Uterus (tissue), 4 donors: ENCODE results near the gene GCDH. TPM values are rescaled to one million over a fixed set of nuclear protein-coding genes. Genes with fewer than 3 reads are reported as not detected.

Experiments
- DNase-seq, 2 donors: peaks; one replicate each; pipeline ENCODE4 v3.0.0-alpha.2; 2019 to 2020
- H3K27ac ChIP-seq, 2 donors: fragments of 200-600 bp; sonication (generic); 1 replicate in 1 of 2; 2 replicates in 1 of 2; pipeline ENCODE4 v1.5.1; 2016 to 2018
- H3K27me3 ChIP-seq, 2 donors: fragments of 200-600 bp; sonication (generic); one replicate each; pipeline ENCODE4 v1.5.1; 2018 to 2019; ENCODE audit warnings: control low read depth in 1 of 2
- H3K36me3 ChIP-seq, 2 donors: fragments of 200-600 bp; sonication (generic); one replicate each; pipeline ENCODE4 v1.5.1; 2019; ENCODE audit warnings: control low read depth in 1 of 2
- H3K4me1 ChIP-seq, 2 donors: fragments of 200-600 bp; sonication (generic); one replicate each; pipeline ENCODE4 v1.5.1; 2018 to 2019; ENCODE audit warnings: control low read depth in 1 of 2
- H3K4me3 ChIP-seq, 2 donors: fragments of 200-600 bp; sonication (generic); 1 replicate in 1 of 2; 2 replicates in 1 of 2; pipeline ENCODE4 v1.5.1; 2018 to 2019; ENCODE audit warnings: mild to moderate bottlenecking in 1 of 2
- H3K9me3 ChIP-seq, 2 donors: fragments of 200-600 bp; sonication (generic); one replicate each; pipeline ENCODE4 v1.5.1; 2019; ENCODE audit warnings: control low read depth in 1 of 2
- POLR2A ChIP-seq, 2 donors: fragments of 450-650 bp; IDR thresholded peaks; one replicate each; pipeline ENCODE4 v1.6.1; 2016; ENCODE audit warnings: antibody characterized with exemption in 2 of 2, mild to moderate bottlenecking in 1 of 2, moderate library complexity in 1 of 2
- intact Hi-C: fragments of 100-400 bp; cut with DNase I; formaldehyde crosslinking; loops from one replicate; pipeline ENCODE4 v1.15.1; 2023; ENCODE audit warnings: low total_unique reads
- total RNA-seq, 4 donors: library from RNA; depleted of rRNA in 3 of 4; stranded (reverse); fragments of >200 nt in 3 of 4; gene quantifications; one replicate each; pipeline versions ENCODE4 v1.1.0 to v1.2.4, GENCODE V29; 2014 to 2023
- TF ChIP-seq, protein P1 (sequence below), 4 experiments: fragments of 200-600 bp in 2 of 4; fragments of 450-650 bp in 2 of 4; sonication (generic) in 2 of 4; IDR thresholded peaks; one replicate each; pipeline ENCODE4 v1.5.1; 2016 to 2019; ENCODE audit warnings: antibody characterized with exemption in 4 of 4, mild to moderate bottlenecking in 2 of 4, moderate library complexity in 1 of 4
- donor health status: DM: yes; HTN: yes; CAD: no.

GCDH gene
- total RNA-seq, 4 donors from 2014 or later, result 6.8 to 47.9 (median 18.2) TPM

DNA sequence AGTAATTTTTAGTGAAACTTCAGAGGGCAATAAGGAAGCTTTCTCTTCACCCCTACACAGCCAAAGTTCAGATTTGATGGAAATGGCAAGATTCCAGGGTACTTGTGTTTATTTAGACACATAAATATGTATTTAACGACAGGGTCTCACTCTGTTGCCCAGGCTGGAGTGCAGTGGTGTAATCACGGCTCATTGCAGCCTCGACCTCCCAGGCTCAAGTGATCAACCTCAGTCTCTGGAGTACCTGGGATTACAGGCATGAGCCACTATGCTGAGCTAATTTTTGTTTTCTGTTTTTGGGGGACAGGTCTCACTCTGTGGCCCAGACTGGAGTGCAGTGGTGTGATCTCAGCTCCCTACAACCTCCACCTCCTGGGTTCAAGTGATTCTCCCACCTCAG lies 30.1 kb downstream of the GCDH start:
- TF ChIP-seq, protein P1, sequence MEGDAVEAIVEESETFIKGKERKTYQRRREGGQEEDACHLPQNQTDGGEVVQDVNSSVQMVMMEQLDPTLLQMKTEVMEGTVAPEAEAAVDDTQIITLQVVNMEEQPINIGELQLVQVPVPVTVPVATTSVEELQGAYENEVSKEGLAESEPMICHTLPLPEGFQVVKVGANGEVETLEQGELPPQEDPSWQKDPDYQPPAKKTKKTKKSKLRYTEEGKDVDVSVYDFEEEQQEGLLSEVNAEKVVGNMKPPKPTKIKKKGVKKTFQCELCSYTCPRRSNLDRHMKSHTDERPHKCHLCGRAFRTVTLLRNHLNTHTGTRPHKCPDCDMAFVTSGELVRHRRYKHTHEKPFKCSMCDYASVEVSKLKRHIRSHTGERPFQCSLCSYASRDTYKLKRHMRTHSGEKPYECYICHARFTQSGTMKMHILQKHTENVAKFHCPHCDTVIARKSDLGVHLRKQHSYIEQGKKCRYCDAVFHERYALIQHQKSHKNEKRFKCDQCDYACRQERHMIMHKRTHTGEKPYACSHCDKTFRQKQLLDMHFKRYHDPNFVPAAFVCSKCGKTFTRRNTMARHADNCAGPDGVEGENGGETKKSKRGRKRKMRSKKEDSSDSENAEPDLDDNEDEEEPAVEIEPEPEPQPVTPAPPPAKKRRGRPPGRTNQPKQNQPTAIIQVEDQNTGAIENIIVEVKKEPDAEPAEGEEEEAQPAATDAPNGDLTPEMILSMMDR (IDR thresholded peaks at IDR 0.05), result no peak
- TF ChIP-seq POLR2A (IDR thresholded peaks at IDR 0.05), result no peak
- intact Hi-C loops, result no loop called here
- Histone ChIP-seq H3K27me3 (no peaks in the 10 kb centered on the region), H3K27ac (no peak overlapping the region), H3K4me1 (no peaks in the 10 kb centered on the region), H3K4me3 (no peak overlapping the region), H3K36me3 (no peaks in the 10 kb centered on the region), H3K9me3 (no peaks in the 10 kb centered on the region)
- DNase-seq, result no peak

GRCh38 chr19:12922959-12923358 lies 32.0 kb downstream of the GCDH start:
- H3K4me1 ChIP-seq, result no peaks in the 10 kb centered on the region
- H3K9me3 ChIP-seq, result no peaks in the 10 kb centered on the region
- TF ChIP-seq, protein P1 (IDR thresholded peaks at IDR 0.05), result no peak
- TF ChIP-seq POLR2A (IDR thresholded peaks at IDR 0.05), result no peak
- no peak overlapping the region for H3K4me3 ChIP-seq
- H3K27ac ChIP-seq, result no peak overlapping the region
- no peak for DNase-seq
- intact Hi-C loops, result no loop called here
- no peaks in the 10 kb centered on the region for H3K36me3 ChIP-seq
- no peaks in the 10 kb centered on the region for H3K27me3 ChIP-seq

DNA sequence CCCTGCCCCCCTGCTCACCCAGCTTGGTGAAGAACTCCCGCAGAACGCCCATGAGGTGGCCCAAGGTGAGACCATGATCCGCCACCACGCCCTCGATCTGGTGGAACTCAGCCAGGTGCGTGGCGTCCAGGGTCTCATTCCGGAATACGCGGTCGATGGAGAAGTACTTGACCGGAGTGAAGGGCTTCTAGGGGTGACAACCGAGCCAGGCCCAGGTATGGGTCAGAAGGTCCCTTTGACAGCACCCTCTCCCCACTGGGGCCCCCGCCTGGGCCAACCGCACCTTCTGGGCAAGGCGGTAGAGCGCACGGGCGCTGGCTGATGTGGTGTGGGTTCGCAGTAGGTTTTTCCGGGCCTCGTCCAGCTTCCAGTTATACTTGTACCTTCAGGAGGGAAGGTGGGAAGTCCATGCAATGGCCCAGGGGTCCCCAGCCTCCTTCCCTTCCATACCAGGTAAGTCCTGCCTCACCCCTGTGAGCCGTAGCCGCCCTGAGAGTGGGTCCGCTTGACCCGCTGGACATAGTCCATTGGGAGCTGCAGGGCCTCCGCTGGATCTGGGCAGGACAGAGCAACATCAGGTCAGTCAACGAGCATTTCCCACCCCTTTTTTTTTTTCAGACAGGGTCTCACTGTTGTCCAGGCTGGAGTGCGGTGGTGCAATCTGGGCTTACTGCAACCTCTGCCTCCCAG lies 33.8 kb downstream of the GCDH start:
- Histone ChIP-seq H3K4me1 (no peaks in the 10 kb centered on the region), H3K9me3 (no peaks in the 10 kb centered on the region), H3K27me3 (no peaks in the 10 kb centered on the region), H3K27ac (no peak overlapping the region), H3K36me3 (no peaks in the 10 kb centered on the region), H3K4me3 (no peak overlapping the region)
- no peak for TF ChIP-seq POLR2A (IDR thresholded peaks at IDR 0.05)
- TF ChIP-seq, protein P1 (IDR thresholded peaks at IDR 0.05), result no peak
- DNase-seq, result no peak
- intact Hi-C loops, result no loop called here

- Histone ChIP-seq H3K36me3 (no peaks in the 10 kb centered on the region), H3K27me3 (no peaks in the 10 kb centered on the region), H3K27ac (no peak overlapping the region), H3K9me3 (no peaks in the 10 kb centered on the region), H3K4me3 (no peak overlapping the region), H3K4me1 (peaks cover 0 to 4% of the 10 kb centered on the region in 2 donors)
- DNase-seq, result no peak
- no peak for TF ChIP-seq POLR2A (IDR thresholded peaks at IDR 0.05)
- TF ChIP-seq, protein P1 (IDR thresholded peaks at IDR 0.05), result no peak
- intact Hi-C loops, result no loop called here
Measured at GRCh38 chr19:12930002-12930645, 39.2 kb downstream of the GCDH start.
